HG02798 (cell line): ENCODE measurements around the gene TIMMDC1.
"Not testable (repeated sequence)": the region's sequence is repeated elsewhere in the genome, so short reads cannot be mapped to it uniquely, and the experiment has no call there.

Source experiments
- ATAC-seq: cut with Tn5 transposase; IDR thresholded peaks from one replicate; pipeline ENCODE4 v1.9.1; 2021; ENCODE audit warnings: mild to moderate bottlenecking; ENCODE audit not compliant: unreplicated experiment, poor library complexity

The TIMMDC1 gene

DNA sequence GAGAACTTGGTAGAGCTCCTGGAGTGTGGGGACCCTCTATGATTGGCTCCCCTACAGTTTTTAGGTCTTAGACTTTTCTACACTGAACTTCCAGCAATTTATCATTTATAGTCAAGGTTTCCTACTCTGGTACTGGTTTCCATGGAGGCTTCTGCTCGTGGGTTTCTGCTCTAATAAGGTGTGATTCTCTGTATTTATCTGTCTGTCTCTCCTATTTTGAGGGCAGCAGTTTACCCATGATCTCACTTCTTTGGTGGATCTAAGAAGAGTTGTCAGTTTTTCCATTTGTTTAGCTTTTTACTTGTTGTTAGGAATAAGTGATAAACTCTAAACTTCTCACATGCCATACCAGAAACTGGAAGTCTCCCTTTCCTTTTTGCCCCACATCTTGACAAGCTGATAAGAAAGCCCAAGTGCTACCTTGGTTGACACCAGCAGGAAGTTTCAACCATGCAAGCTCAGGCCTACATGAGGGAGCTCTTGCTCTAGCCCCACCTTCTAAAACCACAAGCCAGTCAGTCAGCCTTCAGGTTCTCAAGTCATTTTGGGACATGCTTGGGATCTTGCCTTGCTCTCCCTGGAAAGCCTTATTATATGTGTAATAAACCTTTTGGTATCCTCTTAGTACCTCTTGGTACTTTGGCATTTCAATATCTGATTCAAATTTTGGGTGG, 10.0 kb downstream of the TIMMDC1 start:
- ATAC-seq, result peak; percentile 77

DNA sequence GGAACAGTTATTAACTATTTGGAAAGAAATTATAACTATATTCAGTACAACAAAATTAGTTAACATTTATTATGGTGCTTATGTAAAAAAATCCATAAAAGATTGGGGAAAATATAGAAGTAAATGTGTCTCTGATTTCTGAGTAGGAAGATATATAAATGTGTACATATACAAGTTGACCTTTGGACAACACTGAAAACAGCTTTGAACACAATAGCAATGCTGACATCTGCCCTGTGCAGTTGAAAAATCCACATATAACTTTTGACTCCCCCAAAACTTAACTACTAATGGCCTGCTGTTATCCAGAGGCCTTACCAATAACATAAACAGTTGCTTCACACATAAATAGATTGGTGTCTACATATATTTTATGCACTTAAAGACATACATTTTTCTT, 12.3 kb downstream of the TIMMDC1 start:
- no peak for ATAC-seq

DNA sequence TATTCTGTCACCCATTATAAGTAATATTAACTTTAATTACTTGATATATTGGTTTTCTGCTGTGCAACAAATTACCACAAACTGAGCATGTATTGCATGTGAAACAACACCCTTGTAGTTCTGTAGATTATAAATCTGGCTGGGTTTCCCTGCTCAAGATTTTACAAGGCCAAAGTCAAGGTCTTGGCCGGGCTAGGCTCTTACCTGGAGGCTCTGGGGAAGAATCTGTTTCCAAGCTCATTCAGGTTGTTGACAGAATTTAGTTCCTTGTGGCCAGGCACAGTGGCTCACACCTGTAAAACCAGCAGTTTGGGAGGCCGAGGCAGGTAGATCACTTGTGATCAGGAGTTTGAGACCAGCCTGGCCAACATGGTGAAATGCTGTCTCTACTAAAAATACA, 16.3 kb downstream of the TIMMDC1 start:
- no peak for ATAC-seq

DNA sequence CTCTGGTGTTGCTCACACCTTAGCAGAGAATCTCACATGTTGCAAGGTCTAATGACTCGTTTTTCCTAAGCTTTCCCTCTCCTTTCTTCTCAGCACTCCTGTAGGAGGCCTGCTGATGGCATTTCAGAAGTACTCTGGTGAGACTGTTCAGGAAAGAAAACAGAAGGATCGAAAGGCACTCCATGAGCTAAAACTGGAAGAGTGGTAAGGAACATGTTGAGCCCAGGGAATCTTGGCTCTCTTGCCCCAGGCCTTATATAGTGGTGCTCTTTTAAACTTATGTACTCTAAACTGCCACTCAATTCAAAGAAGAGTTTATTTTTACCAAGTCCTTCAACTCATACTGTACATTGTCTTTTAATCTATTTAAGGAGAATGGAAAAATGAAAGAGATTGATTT, 18.8 kb downstream of the TIMMDC1 start:
- no peak for ATAC-seq

DNA sequence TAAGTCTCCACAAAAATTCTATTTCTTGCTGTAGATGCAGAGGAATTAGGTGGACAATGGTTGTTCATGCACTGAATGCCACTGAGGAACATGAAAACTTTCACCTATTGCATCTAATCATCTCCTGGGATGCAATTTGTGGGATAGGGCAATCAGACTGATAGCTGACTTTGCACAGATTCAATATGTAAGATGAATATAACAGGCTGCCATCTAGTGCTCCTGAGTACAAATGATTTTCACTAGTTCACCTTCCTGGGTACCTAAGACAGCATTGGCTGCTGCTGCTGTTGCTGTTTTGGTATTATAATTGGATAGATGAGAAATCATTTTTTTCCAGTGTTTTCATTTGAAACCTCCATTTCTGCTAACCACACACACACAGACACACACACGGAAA, 19.7 kb downstream of the TIMMDC1 start:
- no peak for ATAC-seq

DNA sequence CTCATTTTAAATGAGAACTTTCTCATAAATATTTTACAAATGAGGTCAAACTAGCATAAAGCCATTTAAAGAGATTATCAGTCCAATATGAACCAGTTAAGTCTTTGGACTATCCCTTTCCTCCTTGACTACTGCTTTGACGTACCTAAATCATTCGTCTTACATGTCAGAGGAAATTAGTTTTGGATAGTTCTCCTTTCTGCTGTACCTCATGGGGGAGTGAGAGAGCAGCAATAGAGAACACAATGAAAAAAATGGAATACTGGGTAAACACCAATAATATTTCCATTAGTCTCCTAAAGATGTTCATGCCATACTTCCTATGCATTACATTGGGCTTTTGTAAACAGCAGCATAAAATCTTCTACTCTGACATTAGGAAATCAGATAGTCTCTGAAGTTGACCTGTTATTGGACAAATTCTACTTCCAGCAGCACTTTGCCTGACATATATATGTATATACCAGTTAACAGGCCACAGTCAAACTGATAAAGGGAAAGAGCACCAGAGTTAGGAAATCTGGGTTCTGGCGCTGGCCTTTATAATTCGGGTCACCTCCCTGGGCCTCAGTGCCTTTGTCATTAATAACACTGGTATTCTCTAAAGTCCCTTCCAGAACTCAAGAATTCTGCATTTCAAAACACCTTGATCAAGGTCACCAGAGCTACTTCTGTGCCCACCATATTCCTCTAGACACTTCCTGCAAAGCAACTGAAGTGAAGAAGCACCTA, 26.8 kb downstream of the TIMMDC1 start:
- no peak for ATAC-seq

DNA sequence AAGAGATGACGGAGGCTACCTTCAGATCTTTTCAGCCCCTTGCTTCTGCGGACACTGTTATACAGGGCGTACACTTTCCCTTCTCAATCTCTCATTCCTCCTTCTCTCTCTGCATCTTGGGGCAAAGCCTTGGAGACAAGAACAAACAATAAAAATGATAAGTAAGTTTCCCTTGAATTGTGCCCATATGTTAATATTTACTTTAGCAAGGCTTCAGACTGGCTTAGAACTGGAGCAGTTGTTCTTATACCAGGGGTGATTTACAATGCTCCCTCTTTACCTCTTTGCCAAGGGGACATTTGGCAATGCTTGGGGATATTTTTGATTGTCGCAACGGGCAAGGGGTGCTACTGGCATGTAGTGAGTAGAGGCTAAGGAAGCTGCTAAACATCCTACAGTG, 29.4 kb downstream of the TIMMDC1 start:
- no peak for ATAC-seq

DNA sequence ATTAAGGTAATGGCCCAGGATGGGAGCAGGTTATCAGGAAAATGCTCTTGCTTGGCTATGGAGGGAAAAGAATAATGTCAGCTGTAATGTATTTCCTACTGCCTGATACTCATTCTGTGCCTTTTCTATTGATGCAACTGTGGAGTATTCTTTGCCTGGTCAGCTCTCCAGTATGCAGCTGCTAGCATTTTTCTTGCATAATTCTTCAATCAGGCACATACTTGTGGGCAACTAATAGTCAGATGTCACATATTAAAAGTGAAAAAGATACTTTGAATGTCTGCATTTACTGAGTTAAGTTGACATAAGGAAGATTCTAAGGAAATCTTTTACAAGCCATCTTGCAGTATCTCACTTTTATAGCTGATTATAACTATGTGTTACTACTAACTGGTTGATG, 31.5 kb downstream of the TIMMDC1 start:
- no peak for ATAC-seq

DNA sequence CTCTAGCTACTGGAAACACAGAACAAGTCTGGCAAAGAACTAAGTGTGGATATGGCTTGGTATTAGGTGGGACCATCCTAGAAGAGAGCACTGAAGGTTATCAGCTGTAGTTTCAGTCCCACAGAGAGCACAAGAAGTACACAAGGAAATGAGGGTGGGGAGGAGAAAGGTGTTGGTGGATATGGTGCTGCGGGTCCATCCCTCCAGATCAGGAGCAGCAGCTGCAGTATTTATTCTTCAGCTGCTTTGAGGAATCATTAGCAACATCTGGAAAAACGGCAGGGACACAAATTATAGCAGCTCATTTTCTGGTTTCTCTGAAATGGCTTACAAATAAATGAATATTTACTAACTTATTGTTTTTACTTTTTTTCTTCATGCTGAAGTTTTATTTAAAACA, 32.1 kb downstream of the TIMMDC1 start:
- no peak for ATAC-seq

DNA sequence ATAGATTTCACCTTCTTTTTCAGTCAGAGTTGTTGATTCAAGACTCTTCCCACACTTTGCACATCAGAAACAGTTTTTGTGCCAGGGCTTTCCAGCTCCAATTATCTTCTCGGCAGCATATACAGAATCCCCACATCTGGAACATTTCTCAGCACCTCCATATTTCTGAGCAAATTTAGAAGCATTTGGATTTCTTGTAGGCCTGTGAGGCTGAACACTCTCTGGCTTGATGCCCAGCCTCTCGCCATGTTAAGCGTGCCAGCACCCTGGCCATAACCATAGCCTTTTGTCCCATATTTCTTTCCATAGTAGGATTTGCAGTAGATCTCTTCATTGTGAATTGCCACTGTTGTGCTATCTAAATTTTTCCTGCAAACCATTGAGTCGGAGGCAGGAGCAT, 32.8 kb downstream of the TIMMDC1 start:
- ATAC-seq, result no peak

DNA sequence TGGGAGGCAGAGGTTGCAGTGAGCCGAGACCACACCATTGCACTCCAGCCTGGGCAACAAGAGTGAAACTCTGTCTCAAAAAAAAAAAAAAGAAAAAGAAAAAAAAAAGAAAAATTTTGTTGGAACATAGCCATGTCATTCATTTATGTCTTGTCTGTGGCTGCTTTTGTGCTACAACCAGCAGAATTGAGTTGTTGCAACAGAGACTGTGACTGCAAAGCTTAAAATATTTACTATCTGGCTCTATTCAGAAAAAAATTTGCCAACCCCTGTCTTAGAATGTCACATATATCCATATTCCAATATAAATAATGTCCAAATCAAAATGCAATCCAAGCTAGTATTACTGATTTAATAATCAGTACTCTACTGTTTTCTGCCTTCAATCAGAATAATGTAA, 35.9 kb downstream of the TIMMDC1 start:
- ATAC-seq, result no peak

DNA sequence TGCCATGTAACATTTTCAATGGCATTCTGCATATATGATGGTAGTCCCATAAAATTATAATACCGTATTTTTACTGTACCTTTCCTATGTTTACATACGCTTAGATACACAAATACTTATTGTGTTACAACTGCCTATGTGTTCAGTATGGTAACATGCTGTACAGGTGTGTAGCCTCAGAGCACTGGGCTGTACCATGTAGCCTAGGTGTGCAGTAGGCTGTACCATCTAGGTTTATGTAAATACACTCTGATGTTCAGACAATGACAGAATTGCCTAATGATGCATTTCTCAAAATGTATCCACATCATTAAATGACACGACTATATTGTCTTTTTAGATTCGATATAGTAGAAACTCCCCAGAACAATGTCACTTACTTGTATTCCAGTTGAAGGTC, 38.4 kb downstream of the TIMMDC1 start:
- ATAC-seq, result no peak

DNA sequence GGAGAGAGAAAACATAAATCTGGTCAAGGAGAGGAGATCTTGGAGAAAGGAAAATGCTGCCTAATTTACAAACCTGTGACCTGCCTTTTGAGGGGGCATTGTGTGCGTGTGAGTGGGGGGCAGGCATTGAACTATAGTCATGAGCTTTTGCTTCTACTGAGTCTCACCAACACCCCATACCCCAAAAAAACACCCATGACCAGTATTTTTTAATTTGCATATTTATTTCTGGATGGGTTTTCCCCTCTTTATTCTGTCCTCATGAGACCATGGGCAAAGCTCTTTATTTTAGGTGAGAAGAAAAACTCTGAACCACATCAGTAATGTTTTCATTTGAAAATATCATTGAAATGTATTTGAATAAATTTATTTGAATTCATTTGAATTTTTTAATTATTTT, 40.4 kb downstream of the TIMMDC1 start:
- no peak for ATAC-seq

DNA sequence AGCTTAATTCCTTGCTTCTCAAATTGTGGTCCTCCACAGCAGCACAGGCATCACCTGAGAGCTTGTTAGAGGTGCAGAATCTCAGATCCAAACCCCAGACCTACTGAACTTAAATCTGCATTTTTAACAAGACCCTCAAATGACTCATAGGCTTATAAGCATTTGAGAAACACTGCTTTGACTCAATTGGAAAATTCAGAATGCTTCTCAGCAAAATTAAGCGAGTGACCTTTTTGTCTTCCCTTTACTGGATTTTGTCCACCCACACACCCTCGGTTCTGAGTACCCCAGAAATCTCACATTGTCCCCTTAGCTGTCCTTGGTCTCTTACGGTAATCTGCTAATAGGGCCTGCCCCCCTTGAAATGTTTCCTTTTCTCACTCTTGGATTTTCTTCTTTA, 43.2 kb downstream of the TIMMDC1 start:
- ATAC-seq, result no peak

DNA sequence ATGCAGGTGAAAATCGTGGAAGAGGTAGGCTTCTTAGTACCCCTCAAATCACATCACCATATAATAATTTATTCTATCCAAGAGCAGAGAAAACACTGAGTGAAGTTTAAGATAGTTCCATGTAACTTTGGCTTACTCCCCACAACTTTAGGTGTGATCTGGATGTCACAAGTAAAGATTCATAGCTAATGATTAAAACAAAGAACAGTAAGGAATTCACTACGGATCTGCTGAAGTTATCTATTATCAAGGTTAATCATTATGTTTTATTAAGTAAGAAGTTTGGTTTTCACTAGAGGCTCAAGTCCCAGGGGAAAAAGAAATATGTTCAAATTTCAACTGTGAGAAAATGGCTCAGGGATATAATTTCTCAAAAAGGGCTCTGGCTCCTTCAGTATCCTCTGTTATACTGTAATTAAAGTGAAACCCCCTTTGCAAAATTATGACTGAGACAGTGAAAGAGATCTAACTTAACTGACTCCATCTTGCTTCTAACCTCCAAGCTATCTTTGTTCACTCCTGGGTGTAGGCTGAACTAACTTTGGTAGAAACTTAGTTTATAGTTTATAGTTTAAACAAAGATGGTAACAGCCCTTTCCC, 43.9 kb downstream of the TIMMDC1 start:
- no peak for ATAC-seq

DNA sequence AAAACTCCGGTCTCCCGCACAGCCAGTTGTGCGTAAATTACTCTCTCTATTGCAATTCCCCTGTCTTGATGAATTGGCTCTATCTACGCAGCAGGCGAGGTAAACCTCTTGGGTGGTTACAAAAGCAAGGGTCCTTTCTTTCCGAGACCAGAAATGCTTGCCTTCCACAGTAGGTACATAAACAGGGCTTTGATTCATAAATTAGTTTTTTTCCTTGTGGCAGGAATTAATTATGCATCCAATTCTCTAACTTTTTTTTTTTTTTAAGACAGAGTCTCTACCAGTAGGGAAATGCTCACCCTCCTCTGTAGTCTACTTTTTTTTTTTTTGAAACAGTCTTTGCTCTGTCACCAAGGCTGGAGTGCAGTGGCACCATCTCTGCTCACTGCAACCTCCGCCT, 44.8 kb downstream of the TIMMDC1 start:
- no peak for ATAC-seq

DNA sequence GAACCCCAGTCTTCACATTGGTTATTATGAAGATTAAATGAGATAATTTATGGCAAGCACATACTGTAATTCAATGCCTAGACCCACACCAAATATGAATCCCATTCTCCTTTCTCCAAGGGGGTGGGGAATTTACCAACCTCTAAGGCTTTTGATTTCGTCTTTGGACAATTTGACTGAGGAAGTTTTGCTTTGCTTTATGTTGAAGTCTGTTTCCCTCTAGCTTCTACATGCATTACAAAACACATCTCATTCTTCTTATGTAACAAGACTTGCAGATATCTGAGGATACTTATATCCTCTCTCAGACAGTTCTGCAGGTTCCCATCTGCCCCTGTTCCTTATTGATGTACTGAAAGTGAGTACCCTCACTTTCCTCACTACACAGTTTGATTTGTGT, 48.9 kb downstream of the TIMMDC1 start:
- no peak for ATAC-seq

DNA sequence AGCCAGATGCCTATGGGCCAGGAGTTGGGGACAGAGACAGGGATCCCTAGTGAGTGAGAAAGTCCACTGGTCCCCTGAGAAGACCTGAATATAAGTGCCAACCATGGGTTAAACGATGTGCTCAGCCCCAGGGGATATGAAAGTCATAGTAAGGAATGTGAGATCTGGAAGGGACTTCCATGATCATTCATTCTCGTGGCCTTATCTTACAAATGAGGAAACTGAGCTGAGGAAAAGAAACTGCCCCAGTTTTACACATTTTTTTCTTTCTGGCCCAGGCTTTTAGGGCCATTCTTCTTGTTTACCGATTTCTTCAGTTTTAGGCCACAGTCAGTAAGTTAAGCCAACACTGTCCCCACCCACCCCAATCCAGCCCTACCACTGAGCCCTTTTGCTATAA, 50.0 kb downstream of the TIMMDC1 start:
- no peak for ATAC-seq

DNA sequence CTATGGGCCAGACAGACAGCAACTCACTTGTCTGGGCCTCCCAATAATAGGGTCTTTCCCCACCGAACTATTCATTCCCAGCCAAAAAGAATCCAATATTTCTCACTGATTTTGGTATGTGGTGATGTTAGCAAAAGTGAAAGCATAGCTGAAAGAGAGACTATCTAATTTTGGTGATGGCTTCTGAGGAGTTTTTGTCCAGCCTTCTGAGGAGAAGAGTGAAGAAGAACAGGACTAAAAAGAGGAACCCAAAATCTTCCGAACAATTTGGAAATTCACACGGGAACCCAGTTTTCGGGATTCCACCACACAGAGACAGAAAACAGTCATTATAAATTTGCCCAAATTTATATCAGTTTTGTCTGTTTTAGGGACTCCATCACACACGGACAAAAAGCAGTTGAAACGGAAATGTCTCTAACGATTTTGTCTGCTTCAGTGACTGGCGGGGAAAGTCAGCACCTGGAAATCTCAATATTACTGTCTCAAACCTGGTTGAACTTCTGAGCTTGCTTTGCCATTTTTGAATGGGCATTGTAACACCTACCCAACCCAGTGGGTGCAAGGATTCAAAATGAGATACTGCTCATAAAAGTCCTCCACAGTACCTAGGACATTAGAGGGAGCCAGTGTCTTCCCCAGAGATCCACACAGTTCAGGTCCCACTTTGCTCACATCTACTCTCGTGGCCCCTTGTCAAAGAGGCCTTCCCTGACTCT, 52.0 kb downstream of the TIMMDC1 start:
- peak; percentile 32 for ATAC-seq

DNA sequence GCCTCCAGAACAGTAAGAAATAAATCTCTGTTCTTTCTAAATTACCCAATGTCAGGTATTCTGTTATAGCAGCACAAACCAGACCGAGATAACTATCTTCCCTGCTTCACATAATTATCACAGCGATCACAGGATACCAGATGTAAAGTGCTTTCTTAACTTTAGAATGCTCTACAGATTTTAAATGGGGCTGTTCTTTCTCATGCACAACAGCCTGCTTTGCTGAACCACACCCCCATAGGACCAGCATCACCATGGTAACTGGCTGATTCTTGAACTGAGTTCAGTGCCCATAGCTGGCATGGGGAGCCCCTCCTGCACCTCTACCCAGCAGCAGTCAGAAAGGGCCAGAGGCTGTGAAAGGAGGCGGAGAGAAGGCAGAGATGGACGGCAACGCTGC, 53.3 kb downstream of the TIMMDC1 start:
- no peak for ATAC-seq

DNA sequence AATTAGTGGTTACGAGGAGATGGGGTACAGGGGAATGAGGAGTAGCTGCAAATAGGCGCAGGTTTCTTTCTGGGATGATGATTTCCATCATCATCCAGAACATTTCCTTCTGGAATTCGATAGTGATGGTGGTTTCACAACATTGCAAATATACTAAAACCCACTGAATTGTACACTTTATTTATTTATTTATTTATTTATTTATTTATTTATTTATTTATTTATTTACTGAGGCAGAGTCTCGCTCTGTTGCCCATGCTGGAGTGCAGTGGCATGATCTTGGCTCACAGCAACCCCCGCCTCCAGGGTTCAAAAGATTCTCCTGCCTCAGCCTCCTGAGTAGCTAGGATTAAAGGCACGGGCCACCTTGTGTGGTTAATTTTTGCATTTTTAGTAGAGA, 54.6 kb downstream of the TIMMDC1 start:
- not testable (repeated sequence) for ATAC-seq
